Ishikawa (cell line): Measurements from ENCODE around the gene RGL2.

Experiments used
- CEBPB ChIP-seq: IDR thresholded peaks from 2 replicates; pipeline ENCODE4 v1.6.1; 2012
- CREB1 ChIP-seq: IDR thresholded peaks from 2 replicates; pipeline ENCODE4 v1.6.1; 2012; ENCODE audit warnings: low read depth
- EGR1 ChIP-seq: IDR thresholded peaks from 2 replicates; pipeline ENCODE4 v1.6.1; 2012
- EP300 ChIP-seq: IDR thresholded peaks from 2 replicates; pipeline ENCODE4 v1.6.1; 2012; ENCODE audit warnings: borderline replicate concordance
- FOXM1 ChIP-seq: IDR thresholded peaks from 2 replicates; pipeline ENCODE4 v1.6.1; 2012; ENCODE audit warnings: low read depth, borderline replicate concordance
- MAX ChIP-seq: IDR thresholded peaks from 2 replicates; pipeline ENCODE4 v1.6.1; 2012
- NFIC ChIP-seq: IDR thresholded peaks from 2 replicates; pipeline ENCODE4 v1.6.1; 2012
- RAD21 ChIP-seq: IDR thresholded peaks from 2 replicates; pipeline ENCODE4 v1.6.1; 2012; ENCODE audit warnings: low read depth
- REST ChIP-seq: IDR thresholded peaks from 2 replicates; pipeline ENCODE4 v1.6.1; 2012; ENCODE audit warnings: low read depth, mild to moderate bottlenecking
- TAF1 ChIP-seq: IDR thresholded peaks from 2 replicates; pipeline ENCODE4 v1.6.1; 2012; ENCODE audit warnings: low read depth, mild to moderate bottlenecking
- TCF12 ChIP-seq: IDR thresholded peaks from 2 replicates; pipeline ENCODE4 v1.6.1; 2012; ENCODE audit warnings: low read depth
- TEAD4 ChIP-seq: IDR thresholded peaks from 2 replicates; pipeline ENCODE4 v1.6.1; 2012
- USF1 ChIP-seq: IDR thresholded peaks from 2 replicates; pipeline ENCODE4 v1.6.1; 2012
- YY1 ChIP-seq: IDR thresholded peaks from 2 replicates; pipeline ENCODE4 v1.6.1; 2012; ENCODE audit warnings: low read depth
- ZBTB7A ChIP-seq: IDR thresholded peaks from 2 replicates; pipeline ENCODE4 v1.6.1; 2012; ENCODE audit warnings: low read depth

The RGL2 gene

GRCh38 chr6:33317419-33317668, 18.6 kb upstream of the RGL2 start:
- no peak for TF ChIP-seq REST

- TF ChIP-seq REST (no peak), CREB1 (no peak), CEBPB (no peak), YY1 (no peak), USF1 (no peak), TCF12 (no peak), NFIC (no peak), TAF1 (no peak), EP300 (no peak), TEAD4 (no peak), ZBTB7A (no peak)
These were observed 18.1 kb upstream of the RGL2 start for GRCh38 chr6:33316603-33317418.

- TF ChIP-seq NFIC (no peak), CREB1 (no peak), TEAD4 (no peak), EGR1 (no peak), FOXM1 (no peak), REST (peak; percentile 48; the same call in 1 of the 2 replicates), CEBPB (no peak)
These were observed 17.3 kb upstream of the RGL2 start for GRCh38 chr6:33315793-33316602.

- TF ChIP-seq CREB1 (no peak), ZBTB7A (no peak), EP300 (no peak), TAF1 (no peak), REST (no peak), FOXM1 (no peak), YY1 (no peak), RAD21 (no peak), NFIC (no peak), EGR1 (no peak), TCF12 (no peak), MAX (no peak)
These were observed 16.4 kb upstream of the RGL2 start for GRCh38 chr6:33314943-33315792.
